SK-N-DZ (cell line): ENCODE results near the gene TNFRSF6B.
"Not testable (repeated sequence)": the region's sequence is repeated elsewhere in the genome, so short reads cannot be mapped to it uniquely, and the experiment has no call there.

Experiments
- DNase-seq: peaks from one replicate; pipeline ENCODE4 v3.0.0-alpha.2; 2015; ENCODE audit warnings: low spot score

The TNFRSF6B gene

DNA sequence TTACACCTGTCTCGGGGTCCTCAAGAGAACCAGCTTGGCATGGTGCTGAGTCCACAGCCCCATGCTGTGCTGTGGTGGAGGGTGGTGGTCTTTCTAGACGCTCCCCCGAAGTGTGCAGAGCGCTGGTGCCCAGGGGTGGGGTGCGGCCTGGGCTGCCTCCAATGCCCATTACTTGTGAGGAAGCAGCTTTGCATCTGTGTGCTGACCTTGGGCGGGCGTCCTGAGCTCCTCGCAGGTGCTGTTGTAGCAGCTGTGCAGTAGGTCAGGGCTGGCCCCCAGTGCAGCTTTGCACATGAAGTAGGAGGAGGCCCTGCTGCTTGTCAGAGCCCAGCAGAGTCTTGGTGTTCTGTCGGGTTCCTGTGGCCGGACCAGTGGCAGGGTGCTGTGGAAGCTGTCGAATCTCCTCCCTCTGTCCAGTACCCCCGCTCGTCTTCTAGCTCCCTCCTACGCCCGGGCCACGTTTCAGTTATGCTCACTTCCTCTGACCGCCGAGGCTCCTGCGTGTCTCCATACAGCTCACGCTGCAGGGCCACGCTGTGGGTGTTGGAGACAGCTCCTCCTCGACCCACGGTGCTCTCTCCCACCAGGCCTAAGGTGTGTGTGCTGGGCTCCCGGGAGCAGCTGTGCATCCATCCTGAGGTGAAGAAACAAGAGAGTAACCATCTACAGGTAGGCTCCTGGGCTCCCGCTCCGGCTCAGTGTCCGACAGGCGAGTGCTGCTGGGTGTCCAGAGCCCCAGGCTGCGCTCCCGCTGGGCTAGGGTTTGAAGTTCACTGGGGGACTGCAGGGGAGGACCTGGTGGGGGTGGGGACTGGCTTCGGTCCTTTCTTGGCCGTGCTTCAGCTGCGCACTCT is 34.3 kb upstream of the TNFRSF6B start:
- DNase-seq = no peak

DNA sequence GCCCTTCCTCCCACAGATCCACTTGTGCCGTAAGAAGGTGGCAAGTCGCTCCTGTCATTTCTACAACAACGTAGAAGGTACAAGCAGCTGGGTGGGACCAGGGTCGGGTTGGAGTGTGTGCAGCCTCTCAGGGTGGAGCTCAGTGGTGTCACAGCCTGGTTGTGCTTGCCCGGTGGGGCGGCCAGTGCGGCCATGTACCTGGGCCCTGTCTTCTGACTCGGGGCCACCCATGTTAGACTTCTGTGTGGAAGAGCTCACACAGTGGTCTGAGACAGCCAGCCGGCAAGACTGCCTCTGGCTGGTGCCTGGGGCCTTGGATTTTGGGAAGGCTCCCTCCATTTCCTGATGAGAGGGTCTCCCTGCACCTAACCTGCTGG is 33.7 kb upstream of the TNFRSF6B start:
- no peak for DNase-seq

- no peak for DNase-seq
Observed at GRCh38 chr20:63663332-63664066, 33.0 kb upstream of the TNFRSF6B start.

GRCh38 chr20:63664143-63664851 is 32.2 kb upstream of the TNFRSF6B start:
- no peak for DNase-seq

GRCh38 chr20:63664861-63665594 is 31.4 kb upstream of the TNFRSF6B start:
- no peak for DNase-seq

DNA sequence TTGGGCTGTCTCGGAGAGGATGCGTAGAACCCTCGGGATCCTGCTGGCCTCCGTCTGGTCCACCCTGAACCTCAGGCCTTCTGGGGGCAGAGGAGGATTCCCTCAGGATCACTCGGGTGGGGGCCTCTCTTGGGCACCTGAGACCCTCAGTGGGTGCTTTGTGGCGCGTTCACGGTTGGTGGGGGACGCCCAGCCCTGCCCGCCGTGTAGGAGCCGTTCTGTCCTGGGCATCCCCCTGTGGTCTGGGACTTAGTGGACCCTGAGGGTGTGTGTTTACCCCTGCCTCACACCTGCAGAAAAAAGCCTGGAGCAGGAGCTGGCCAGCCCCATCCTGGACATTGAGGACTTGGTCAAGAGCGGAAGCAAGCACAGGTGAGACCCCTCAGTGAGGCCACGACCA is 30.7 kb upstream of the TNFRSF6B start:
- no peak for DNase-seq

- no peak for DNase-seq
Observed at GRCh38 chr20:63667858-63668257, 28.6 kb upstream of the TNFRSF6B start.

GRCh38 chr20:63668351-63668750 is 28.1 kb upstream of the TNFRSF6B start:
- no peak for DNase-seq

- not testable (repeated sequence) for DNase-seq
Observed at GRCh38 chr20:63671695-63672094, 24.8 kb upstream of the TNFRSF6B start.

- no peak for DNase-seq
Observed at GRCh38 chr20:63672666-63673065, 23.8 kb upstream of the TNFRSF6B start.

DNA sequence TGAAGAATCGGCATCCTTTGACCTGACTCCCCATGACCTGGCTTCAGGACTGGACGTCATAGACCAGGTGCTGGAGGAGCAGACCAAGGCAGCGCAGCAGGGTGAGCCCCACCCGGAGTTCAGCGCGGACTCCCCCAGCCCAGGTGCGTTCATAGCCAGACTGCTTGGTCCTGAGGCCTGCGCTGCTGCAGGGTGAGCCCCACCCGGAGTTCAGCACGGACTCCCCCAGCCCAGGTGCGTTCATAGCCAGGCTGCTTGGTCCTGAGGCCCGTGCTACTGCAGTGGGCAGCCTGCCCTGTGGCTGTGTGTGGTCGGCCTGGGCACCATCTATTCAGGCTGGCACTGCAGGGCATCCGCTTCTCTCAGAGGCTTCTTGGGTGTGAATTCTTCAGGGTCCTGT is 22.5 kb upstream of the TNFRSF6B start:
- no peak for DNase-seq

- DNase-seq = no peak
Observed at GRCh38 chr20:63675681-63676368, 20.6 kb upstream of the TNFRSF6B start.

GRCh38 chr20:63678071-63678470 is 18.4 kb upstream of the TNFRSF6B start:
- DNase-seq = no peak

DNA sequence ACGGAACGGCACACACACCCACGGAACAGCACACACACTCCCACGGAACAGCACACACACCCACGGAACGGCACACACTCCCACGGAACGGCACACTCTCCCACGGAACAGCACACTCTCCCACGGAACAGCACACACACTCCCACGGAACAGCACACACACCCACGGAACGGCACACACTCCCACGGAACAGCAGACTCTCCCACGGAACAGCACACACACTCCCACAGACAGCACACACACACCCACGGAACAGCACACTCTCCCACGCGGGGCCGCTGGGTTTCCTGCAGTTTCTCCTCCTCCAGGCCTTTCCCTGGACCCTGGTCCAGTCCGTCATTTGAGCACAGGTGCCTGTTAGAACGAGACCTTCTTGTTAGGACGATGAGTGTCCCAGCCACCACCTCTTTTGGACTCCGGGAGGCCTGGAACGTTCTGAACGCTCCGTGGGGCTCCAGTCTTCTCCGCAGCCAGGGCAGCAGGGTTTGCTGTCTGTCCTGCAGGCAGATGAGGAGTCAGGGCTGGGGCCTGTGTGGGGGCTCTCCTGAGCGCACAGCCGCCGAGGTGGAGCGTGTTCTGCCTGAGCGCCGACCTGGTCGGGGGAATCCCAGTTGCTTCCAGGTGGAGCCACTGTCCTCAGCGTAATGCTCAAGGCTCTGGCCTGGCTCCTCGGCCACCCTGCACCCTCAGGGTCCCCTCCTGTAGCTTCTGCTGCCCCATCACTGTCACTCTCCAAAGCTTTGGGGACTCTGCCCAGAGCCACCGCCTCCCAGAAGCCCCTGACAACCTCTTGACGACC is 17.6 kb upstream of the TNFRSF6B start:
- DNase-seq = no peak

DNA sequence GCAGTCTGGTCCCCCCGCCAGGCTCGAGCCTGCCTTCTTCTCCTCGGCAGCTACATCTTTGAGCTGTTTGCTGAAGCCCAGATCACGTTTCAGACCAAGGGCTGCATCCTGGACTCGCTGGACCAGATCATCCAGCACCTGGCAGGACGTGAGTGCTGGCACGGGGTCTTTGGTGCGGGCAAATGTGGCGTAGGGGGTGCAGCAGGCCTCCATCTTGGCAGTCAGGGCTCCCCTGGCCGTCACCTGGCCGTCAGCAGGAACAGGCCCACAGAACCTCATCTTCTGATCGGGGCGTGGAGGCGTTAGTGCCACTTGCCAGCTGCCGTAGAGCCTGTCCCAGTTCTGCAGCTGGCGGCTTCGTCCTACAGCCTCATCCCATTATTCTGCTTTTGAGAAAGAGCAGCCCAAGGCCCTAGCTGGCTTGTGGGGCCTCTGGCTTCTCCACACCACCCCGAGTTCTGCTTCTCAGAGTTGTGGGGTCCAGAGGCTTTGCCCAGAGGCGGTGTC is 16.6 kb upstream of the TNFRSF6B start:
- DNase-seq = no peak

GRCh38 chr20:63680427-63680826 is 16.0 kb upstream of the TNFRSF6B start:
- no peak for DNase-seq

GRCh38 chr20:63680857-63681608 is 15.4 kb upstream of the TNFRSF6B start:
- no peak for DNase-seq

GRCh38 chr20:63681609-63682142 is 14.8 kb upstream of the TNFRSF6B start:
- no peak for DNase-seq
